Measurements from ENCODE around the gene KRT12.

Gene KRT12

DNA sequence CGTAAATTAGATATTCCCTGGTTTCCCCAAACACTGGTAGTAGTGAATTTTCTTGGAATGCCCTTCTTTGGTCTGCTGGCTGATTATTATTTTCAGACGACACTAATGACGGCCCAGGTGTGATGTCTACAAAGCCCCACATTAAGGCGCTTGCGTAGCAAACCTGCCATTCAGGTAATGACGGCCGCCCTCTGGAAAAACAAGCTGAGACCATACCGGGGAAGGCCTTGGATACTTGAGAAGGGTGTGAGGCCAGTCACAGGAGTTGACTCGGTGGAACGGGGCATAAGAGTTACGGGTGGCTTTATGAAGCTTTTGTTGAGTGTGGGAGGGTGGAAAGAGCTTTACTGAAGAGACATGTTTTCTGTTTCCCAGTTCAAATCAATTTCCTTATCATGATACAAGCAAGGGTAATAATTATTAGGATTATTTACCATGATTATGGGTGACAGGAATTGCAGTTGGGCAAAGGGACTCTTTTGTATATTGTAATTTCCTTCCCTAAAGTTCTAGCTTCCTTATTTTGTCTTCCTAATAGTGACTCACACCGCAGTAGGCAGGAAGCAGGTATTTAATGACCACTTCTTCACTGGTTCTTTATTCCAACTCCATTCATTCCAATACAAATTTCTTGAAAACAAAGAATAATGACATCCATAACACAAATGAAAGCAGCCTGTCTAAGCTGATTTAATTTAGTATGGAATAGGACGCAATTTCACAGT is 45.6 kb upstream of the KRT12 start:
- ChIA-PET POLR2A (no interaction called here), CTCF (interaction anchor here (1.5 kb wide), 1 partner anchor 636 kb away, joined by 3 read pairs; no protein-coding TSS in a partner anchor)
- TF ChIP-seq CTBP1 (IDR thresholded peaks at IDR 0.05; ENCODE audit: borderline replicate concordance) (no peak), ARNT (IDR thresholded peaks at IDR 0.05) (no peak), ELF4 (IDR thresholded peaks at IDR 0.05) (no peak), FOXM1 (IDR thresholded peaks at IDR 0.05; ENCODE audit: borderline replicate concordance) (no peak), ZNF384 (IDR thresholded peaks at IDR 0.05) (no peak), BHLHE40 (IDR thresholded peaks at IDR 0.05; ENCODE audit: borderline replicate concordance) (no peak), SUZ12 (IDR thresholded peaks at IDR 0.05) (no peak), LEF1 (IDR thresholded peaks at IDR 0.05; ENCODE audit: borderline replicate concordance) (no peak), NFRKB (IDR thresholded peaks at IDR 0.05) (no peak), TARDBP (IDR thresholded peaks at IDR 0.05) (no peak), SP1 (IDR thresholded peaks at IDR 0.05) (no peak), HDGF (IDR thresholded peaks at IDR 0.05; ENCODE audit: borderline replicate concordance) (no peak), FOXK2 (IDR thresholded peaks at IDR 0.05) (no peak), FOXA1 (IDR thresholded peaks at IDR 0.05) (no peak), L3MBTL2 (conservative IDR thresholded peaks at IDR 0.05) (no peak)
- TF ChIP-seq, protein P1, sequence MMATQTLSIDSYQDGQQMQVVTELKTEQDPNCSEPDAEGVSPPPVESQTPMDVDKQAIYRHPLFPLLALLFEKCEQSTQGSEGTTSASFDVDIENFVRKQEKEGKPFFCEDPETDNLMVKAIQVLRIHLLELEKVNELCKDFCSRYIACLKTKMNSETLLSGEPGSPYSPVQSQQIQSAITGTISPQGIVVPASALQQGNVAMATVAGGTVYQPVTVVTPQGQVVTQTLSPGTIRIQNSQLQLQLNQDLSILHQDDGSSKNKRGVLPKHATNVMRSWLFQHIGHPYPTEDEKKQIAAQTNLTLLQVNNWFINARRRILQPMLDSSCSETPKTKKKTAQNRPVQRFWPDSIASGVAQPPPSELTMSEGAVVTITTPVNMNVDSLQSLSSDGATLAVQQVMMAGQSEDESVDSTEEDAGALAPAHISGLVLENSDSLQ (IDR thresholded peaks at IDR 0.05): no peak
- no peak for DNase-seq (ENCODE audit: extremely low spot score)

DNA sequence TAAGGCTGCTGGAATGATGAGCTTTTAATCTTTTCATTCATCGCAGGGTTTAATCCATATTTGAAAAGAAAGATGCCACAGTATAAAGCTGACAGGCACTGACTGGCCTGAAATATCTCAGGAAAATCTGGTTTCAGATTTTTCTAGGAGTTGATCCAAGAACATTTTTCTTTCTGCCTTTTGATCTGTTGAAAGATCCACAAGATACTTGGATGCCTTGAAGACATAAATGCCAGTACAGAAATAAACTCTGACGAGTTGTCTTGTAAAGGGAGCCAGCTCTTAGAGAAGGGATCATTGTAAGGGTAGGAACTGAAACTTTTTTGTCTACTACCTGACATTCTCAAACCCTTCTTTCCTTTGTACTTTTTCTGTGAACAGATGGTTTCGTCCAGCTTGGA is 43.4 kb upstream of the KRT12 start:
- TF ChIP-seq LEF1 (IDR thresholded peaks at IDR 0.05; ENCODE audit: borderline replicate concordance): no peak
- TF ChIP-seq, protein P1 (IDR thresholded peaks at IDR 0.05): no peak
- no peak for TF ChIP-seq NFRKB (IDR thresholded peaks at IDR 0.05)
- no peak for TF ChIP-seq FOXK2 (IDR thresholded peaks at IDR 0.05)
- POLR2A ChIA-PET: no interaction called here
- DNase-seq (ENCODE audit: extremely low spot score): no peak
- CTCF ChIA-PET: interaction anchor here (0.7 to 1.5 kb wide), 5 partner anchors 103 to 757 kb away, joined by 3 to 5 read pairs (median 4); no protein-coding TSS in a partner anchor

DNA sequence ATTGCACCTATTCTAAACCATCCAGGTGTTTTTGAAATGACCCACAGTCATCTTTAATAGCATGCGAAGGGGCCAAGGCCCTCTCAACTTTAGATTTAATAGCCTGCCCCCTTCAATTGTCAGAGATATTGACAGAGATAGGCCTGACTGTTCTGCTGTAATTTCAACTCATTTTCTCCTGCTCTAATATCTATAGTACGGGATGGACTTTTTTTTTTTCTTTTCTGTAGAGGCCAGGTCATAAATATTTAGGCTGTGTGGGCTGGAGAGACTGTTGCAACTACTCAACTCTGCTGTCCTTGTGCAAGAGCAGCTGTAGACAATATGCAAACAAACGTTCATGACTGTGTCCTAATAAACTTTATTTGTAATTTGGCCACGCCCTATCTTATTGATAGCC is 42.7 kb upstream of the KRT12 start:
- ChIA-PET CTCF (interaction anchor here (0.6 to 1.5 kb wide), 5 partner anchors 269 to 640 kb away, joined by 3 to 5 read pairs (median 4); no protein-coding TSS in a partner anchor), POLR2A (no interaction called here)
- TF ChIP-seq TARDBP (IDR thresholded peaks at IDR 0.05) (no peak), NFRKB (IDR thresholded peaks at IDR 0.05) (no peak), ARNT (IDR thresholded peaks at IDR 0.05) (no peak), SUZ12 (IDR thresholded peaks at IDR 0.05) (no peak)
- no peak for DNase-seq (ENCODE audit: extremely low spot score)

DNA sequence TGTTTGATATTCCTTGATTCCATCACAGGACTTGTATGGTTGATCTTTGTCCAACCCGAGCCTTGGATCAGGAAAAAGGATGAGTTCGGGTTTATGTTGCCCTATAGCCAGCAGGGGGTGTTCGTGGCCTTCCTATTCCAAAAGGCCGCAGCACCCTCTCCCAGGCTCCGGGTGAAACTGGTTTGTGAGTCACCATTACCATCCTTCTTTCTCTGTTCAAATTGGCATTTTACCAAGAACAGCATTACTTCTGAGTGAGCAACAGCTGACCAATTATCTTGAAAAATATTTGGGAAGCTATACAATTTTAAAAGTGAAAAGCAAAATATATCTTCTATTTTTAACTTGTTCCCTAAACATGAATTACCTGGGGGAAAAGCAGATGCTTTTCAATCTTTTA is 42.3 kb upstream of the KRT12 start:
- DNase-seq (ENCODE audit: extremely low spot score): peak; percentile 62
- ChIA-PET CTCF (interaction anchor here (0.6 to 1.4 kb wide), 3 partner anchors 269 to 640 kb away, joined by 3 to 4 read pairs (median 3); no protein-coding TSS in a partner anchor), POLR2A (no interaction called here)
- TF ChIP-seq BHLHE40 (IDR thresholded peaks at IDR 0.05; ENCODE audit: borderline replicate concordance): no peak
- TF ChIP-seq LEF1 (IDR thresholded peaks at IDR 0.05; ENCODE audit: borderline replicate concordance): no peak
- no peak for TF ChIP-seq FOXK2 (IDR thresholded peaks at IDR 0.05)
- TF ChIP-seq HDGF (IDR thresholded peaks at IDR 0.05; ENCODE audit: borderline replicate concordance): no peak
- TF ChIP-seq NFRKB (IDR thresholded peaks at IDR 0.05): no peak
- no peak for TF ChIP-seq TARDBP (IDR thresholded peaks at IDR 0.05)
- no peak for TF ChIP-seq CTBP1 (IDR thresholded peaks at IDR 0.05; ENCODE audit: borderline replicate concordance)
- TF ChIP-seq FOXM1 (IDR thresholded peaks at IDR 0.05; ENCODE audit: borderline replicate concordance): no peak
- no peak for TF ChIP-seq SP1 (IDR thresholded peaks at IDR 0.05)
- no peak for TF ChIP-seq ARNT (IDR thresholded peaks at IDR 0.05)

DNA sequence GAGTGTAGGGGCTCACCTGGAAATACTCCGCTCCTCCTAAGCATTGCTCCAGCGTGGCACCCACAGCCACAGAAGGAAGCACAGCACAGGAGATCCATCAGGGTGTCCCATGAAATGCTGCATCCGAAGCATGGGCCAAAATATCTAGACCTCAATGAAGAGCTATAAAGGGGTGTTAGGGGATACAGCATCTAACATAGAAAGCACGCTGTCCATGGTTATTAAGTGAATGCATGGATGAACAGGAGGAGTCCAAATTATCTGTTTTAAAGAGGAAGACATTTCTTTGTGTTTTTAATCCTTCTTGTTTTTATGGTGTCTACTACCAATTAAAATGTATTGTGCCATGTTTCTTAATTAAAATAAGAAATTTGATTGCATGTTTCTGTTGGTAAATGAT is 39.6 kb upstream of the KRT12 start:
- no peak for TF ChIP-seq HDGF (IDR thresholded peaks at IDR 0.05; ENCODE audit: borderline replicate concordance)
- TF ChIP-seq TARDBP (IDR thresholded peaks at IDR 0.05): no peak
- CTCF ChIA-PET: interaction anchor here (0.6 kb wide), 2 partner anchors 590 to 756 kb away, joined by 3 read pairs; no protein-coding TSS in a partner anchor
- DNase-seq (ENCODE audit: extremely low spot score): no peak
- POLR2A ChIA-PET: no interaction called here

DNA sequence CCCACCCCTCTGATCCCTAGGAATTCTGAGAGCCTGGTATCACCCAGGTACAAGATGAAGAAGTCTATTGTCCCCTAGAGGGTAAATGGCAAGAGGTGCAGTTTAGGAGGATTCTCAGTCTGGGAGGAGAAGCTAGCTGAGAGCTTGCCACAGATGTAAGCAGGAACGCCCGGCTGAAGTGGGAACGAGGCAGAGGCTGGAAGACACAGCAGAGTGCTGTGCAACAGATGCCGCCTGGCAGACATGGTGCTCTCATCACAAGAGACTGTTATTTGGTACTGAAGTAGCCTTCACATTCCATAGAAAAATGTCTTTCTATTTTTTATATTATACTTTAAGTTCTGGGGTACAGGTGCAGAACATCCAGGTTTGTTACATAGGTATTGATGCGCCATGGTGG is 38.3 kb upstream of the KRT12 start:
- POLR2A ChIA-PET: no interaction called here
- TF ChIP-seq ARNT (IDR thresholded peaks at IDR 0.05) (no peak), HDGF (IDR thresholded peaks at IDR 0.05; ENCODE audit: borderline replicate concordance) (no peak), ELF4 (IDR thresholded peaks at IDR 0.05) (no peak), FOXA1 (IDR thresholded peaks at IDR 0.05) (no peak), CTBP1 (IDR thresholded peaks at IDR 0.05; ENCODE audit: borderline replicate concordance) (no peak), TARDBP (IDR thresholded peaks at IDR 0.05) (no peak), SP1 (IDR thresholded peaks at IDR 0.05) (no peak), L3MBTL2 (conservative IDR thresholded peaks at IDR 0.05) (no peak), SUZ12 (IDR thresholded peaks at IDR 0.05) (no peak), LEF1 (IDR thresholded peaks at IDR 0.05; ENCODE audit: borderline replicate concordance) (no peak), FOXM1 (IDR thresholded peaks at IDR 0.05; ENCODE audit: borderline replicate concordance) (no peak), NFRKB (IDR thresholded peaks at IDR 0.05) (no peak), ZNF384 (IDR thresholded peaks at IDR 0.05) (no peak), BHLHE40 (IDR thresholded peaks at IDR 0.05; ENCODE audit: borderline replicate concordance) (no peak), FOXK2 (IDR thresholded peaks at IDR 0.05) (no peak)
- TF ChIP-seq, protein P1 (IDR thresholded peaks at IDR 0.05): no peak
- DNase-seq (ENCODE audit: extremely low spot score): no peak
- CTCF ChIA-PET: interaction anchor here (0.6 kb wide), 2 partner anchors 27 to 45 kb away, joined by 3 to 4 read pairs; no protein-coding TSS in a partner anchor

Measured in HEK293T (cell line).